OCI-LY7 (cell line): ENCODE results near the gene UBE2J2. TPM values are rescaled to one million over a fixed set of nuclear protein-coding genes. Genes with fewer than 3 reads are reported as not detected.

Experiments
- BruUV-seq: library from RNA; stranded (reverse); fragments of 400-500 nt; replicated peaks from 2 replicates; lab custom pipeline; 2021; lab: Mats Ljungman, UMichigan
- CTCF ChIA-PET: fragments of 300-600 bp; sonication (Branson Sonifier 250); formaldehyde crosslinking; loops from one replicate; lab custom pipeline; 2022; ENCODE audit warnings: antibody characterized with exemption; ENCODE audit not compliant: unreplicated experiment; lab: Charles Lee
- POLR2A ChIA-PET: fragments of 300-600 bp; sonication (Branson Sonifier 250); formaldehyde crosslinking; loops from one replicate; lab custom pipeline; 2022; ENCODE audit warnings: antibody characterized with exemption; lab: Charles Lee
- DNase-seq: peaks from one replicate; pipeline ENCODE4 v3.0.0-alpha.2; 2015; ENCODE audit warnings: low spot score
- H2AFZ ChIP-seq: fragments of 200-600 bp; sonication (generic), shearing (Covaris generic); 2 replicates; pipeline ENCODE4 v1.6.1; 2014; ENCODE audit warnings: mild to moderate bottlenecking, antibody characterized with exemption, low read length, moderate library complexity
- H3K27ac ChIP-seq: fragments of 200-600 bp; sonication (generic); 2 replicates; pipeline ENCODE4 v1.5.1; 2014; ENCODE audit warnings: mixed run types, low read depth, mild to moderate bottlenecking, moderate library complexity, low read length, inconsistent platforms; ENCODE audit not compliant: poor library complexity, severe bottlenecking
- H3K36me3 ChIP-seq: fragments of 200-600 bp; sonication (generic); 2 replicates; pipeline ENCODE4 v1.6.1; 2014; ENCODE audit warnings: mild to moderate bottlenecking, antibody characterized with exemption, low read length, moderate library complexity, mixed read lengths; ENCODE audit not compliant: insufficient read depth
- H3K4me1 ChIP-seq: fragments of 200-600 bp; sonication (generic); 2 replicates; pipeline ENCODE4 v1.5.1; 2014; ENCODE audit warnings: mild to moderate bottlenecking, low read length; ENCODE audit not compliant: insufficient read depth, poor library complexity, severe bottlenecking
- H3K4me2 ChIP-seq: fragments of 200-600 bp; sonication (generic); 2 replicates; pipeline ENCODE4 v1.6.1; 2014; ENCODE audit warnings: mild to moderate bottlenecking, low read length
- H3K4me3 ChIP-seq: fragments of 200-600 bp; sonication (generic); 2 replicates; pipeline ENCODE4 v1.5.1; 2014; ENCODE audit warnings: mild to moderate bottlenecking, low read depth, low read length; ENCODE audit not compliant: poor library complexity, severe bottlenecking
- H3K79me2 ChIP-seq: fragments of 200-600 bp; sonication (generic); 2 replicates; pipeline ENCODE4 v1.6.1; 2016; ENCODE audit warnings: low read depth, mild to moderate bottlenecking, low read length, moderate library complexity, mixed read lengths; ENCODE audit not compliant: insufficient read depth
- H3K9me2 ChIP-seq: fragments of 200-600 bp; sonication (generic); 2 replicates; pipeline ENCODE4 v1.6.1; 2016; ENCODE audit warnings: mild to moderate bottlenecking, low read length, mixed read lengths; ENCODE audit not compliant: insufficient read depth
- H3K9me3 ChIP-seq: fragments of 200-600 bp; sonication (generic); 2 replicates; pipeline ENCODE4 v1.6.1; 2014; ENCODE audit warnings: mild to moderate bottlenecking, mixed run types, low read length, mixed read lengths
- H4K20me1 ChIP-seq: fragments of 200-600 bp; sonication (generic); 2 replicates; pipeline ENCODE4 v1.6.1; 2014; ENCODE audit warnings: mild to moderate bottlenecking, antibody characterized with exemption, low read length, moderate library complexity, mixed read lengths; ENCODE audit not compliant: insufficient read depth
- EZH2phosphoT487 ChIP-seq: fragments of 200-600 bp; sonication (generic); IDR thresholded peaks from 2 replicates; pipeline ENCODE4 v1.6.1; 2018; ENCODE audit warnings: low read depth, borderline replicate concordance, mild to moderate bottlenecking, mixed run types, antibody characterized with exemption, low read length, moderate library complexity, mixed read lengths
- intact Hi-C: fragments of 100-400 bp; cut with micrococcal nuclease; formaldehyde crosslinking; loops from one replicate; pipeline ENCODE4 v1.10.0; 2022; ENCODE audit not compliant: unreplicated experiment
- total RNA-seq, 2 experiments: library from RNA; depleted of rRNA in 1 of 2; stranded (reverse); fragments of >200 nt in 1 of 2; shearing (Covaris generic) in 1 of 2; gene quantifications; 2 replicates each; pipeline ENCODE4 v1.2.3, GENCODE V29; 2014 to 2022
- TF ChIP-seq, protein P1 (sequence below): fragments of 200-600 bp; sonication (generic); conservative IDR thresholded peaks from 2 replicates; pipeline ENCODE4 v1.5.1; 2014; ENCODE audit warnings: mild to moderate bottlenecking, antibody characterized with exemption, low read length, moderate library complexity, mixed read lengths

Gene UBE2J2
- total RNA-seq, 2 experiments from 2014 or later, result 69.2 to 88.7 TPM

DNA sequence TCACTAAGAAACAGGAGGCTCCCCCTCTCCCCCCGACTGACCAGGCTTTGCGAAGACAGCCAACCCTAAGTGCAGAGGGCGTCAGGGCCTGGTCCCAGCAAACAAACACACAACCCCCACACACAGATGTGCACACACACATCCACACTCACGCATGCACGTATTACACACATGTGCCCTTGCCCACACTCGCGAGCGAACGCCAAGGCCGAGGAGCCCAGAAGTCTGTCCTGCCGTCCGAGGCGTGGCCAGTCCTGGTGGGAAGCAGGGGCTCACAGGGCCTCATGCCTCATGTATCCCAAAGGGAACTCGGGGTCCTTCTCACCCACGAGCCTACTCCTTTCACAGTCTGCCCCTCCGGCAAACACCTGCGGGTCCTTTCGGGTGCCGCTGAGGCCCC lies 43.9 kb downstream of the UBE2J2 start:
- intact Hi-C loops, result loop anchor here (1.0 to 10.0 kb wide), 3 partner anchors 78 to 195 kb away; partner anchors contain the start of genes ACAP3 and PUSL1
- Histone ChIP-seq H3K79me2 (peaks cover 53% of the 10 kb centered on the region), H3K4me2 (peak overlapping the region; percentile 99), H3K9me2 (no peaks in the 10 kb centered on the region), H3K36me3 (peaks cover 52% of the 10 kb centered on the region), H3K4me1 (peaks cover 28% of the 10 kb centered on the region), H4K20me1 (no peaks in the 10 kb centered on the region), H3K27ac (no peak overlapping the region), H3K9me3 (no peaks in the 10 kb centered on the region), H2AFZ (no peak overlapping the region), H3K4me3 (no peak overlapping the region)
- POLR2A ChIA-PET, result no interaction called here
- no peak for DNase-seq
- CTCF ChIA-PET, result no interaction called here
- no TSS peak for BruUV-seq
- no peak for TF ChIP-seq EZH2phosphoT487
- TF ChIP-seq, protein P1, sequence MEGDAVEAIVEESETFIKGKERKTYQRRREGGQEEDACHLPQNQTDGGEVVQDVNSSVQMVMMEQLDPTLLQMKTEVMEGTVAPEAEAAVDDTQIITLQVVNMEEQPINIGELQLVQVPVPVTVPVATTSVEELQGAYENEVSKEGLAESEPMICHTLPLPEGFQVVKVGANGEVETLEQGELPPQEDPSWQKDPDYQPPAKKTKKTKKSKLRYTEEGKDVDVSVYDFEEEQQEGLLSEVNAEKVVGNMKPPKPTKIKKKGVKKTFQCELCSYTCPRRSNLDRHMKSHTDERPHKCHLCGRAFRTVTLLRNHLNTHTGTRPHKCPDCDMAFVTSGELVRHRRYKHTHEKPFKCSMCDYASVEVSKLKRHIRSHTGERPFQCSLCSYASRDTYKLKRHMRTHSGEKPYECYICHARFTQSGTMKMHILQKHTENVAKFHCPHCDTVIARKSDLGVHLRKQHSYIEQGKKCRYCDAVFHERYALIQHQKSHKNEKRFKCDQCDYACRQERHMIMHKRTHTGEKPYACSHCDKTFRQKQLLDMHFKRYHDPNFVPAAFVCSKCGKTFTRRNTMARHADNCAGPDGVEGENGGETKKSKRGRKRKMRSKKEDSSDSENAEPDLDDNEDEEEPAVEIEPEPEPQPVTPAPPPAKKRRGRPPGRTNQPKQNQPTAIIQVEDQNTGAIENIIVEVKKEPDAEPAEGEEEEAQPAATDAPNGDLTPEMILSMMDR, result no peak

DNA sequence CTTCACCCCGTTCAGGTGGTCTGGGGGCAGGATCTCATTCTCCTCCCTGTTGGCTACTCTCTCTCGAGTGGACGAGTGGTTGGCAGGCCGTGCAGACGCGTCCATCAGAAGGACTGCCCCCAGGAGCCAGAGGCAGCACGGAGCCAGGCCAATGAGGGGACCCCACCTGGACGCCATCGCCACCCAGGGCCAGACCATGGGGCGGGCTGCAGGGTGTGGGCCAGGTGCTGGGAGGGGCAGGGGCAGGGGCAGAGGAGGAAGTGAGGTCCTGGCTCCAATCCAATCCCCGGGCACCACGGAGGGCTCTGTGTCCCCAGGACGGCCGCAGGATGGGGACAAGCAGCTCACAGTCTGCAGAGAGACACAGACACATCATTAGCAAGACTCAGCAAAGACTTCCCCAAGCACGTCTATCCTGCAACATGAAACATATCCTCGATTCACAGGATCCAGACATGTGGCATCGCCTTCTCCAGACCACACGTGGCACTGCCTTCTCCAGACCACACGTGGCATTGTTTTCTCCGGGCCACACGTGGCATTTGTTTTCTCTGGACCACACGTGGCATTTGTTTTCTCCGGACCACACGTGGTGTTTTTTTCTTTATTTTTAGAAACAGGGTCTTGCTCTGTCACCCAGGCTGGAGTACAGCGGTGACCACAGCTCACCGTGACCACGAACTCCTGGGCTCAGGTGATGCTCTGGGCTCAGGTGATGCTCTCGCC lies 44.9 kb downstream of the UBE2J2 start:
- Histone ChIP-seq H3K27ac (no peak overlapping the region), H3K36me3 (peaks cover 60% of the 10 kb centered on the region), H3K4me3 (no peak overlapping the region), H3K4me2 (peak overlapping the region; percentile 99; the same call in 1 of the 2 replicates), H3K9me2 (no peaks in the 10 kb centered on the region), H4K20me1 (no peaks in the 10 kb centered on the region), H3K9me3 (no peaks in the 10 kb centered on the region), H3K79me2 (peaks cover 43% of the 10 kb centered on the region), H3K4me1 (peaks cover 27% of the 10 kb centered on the region), H2AFZ (no peak overlapping the region)
- ChIA-PET POLR2A (no interaction called here), CTCF (no interaction called here)
- no TSS peak for BruUV-seq
- TF ChIP-seq, protein P1, result no peak
- no peak for TF ChIP-seq EZH2phosphoT487
- DNase-seq, result no peak
- intact Hi-C loops, result no loop called here

DNA sequence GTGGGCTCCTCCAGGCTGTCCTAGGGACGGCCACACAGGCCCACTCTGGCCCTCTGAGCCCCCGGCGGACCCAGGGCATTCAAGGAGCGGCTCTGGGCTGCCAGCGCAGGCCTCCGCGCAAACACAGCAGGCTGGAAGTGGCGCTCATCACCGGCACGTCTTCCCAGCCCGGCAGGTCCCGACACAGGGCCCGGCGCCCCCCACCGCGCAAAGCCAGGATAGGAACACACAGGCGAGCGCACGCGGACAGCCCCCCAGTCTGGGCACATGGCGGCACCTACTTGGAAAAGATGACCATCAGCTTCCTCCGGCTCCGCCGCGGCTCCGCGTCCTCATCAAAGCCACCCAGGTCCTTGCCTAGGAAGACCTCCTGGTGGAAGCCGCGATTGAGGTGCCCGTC lies 45.5 kb downstream of the UBE2J2 start:
- CTCF ChIA-PET, result no interaction called here
- Histone ChIP-seq H3K4me3 (no peak overlapping the region), H3K36me3 (peaks cover 63% of the 10 kb centered on the region), H3K27ac (no peak overlapping the region), H3K9me2 (no peaks in the 10 kb centered on the region), H3K4me2 (no peak overlapping the region), H2AFZ (no peak overlapping the region), H4K20me1 (no peaks in the 10 kb centered on the region), H3K79me2 (peaks cover 37% of the 10 kb centered on the region), H3K9me3 (no peaks in the 10 kb centered on the region), H3K4me1 (peaks cover 21% of the 10 kb centered on the region)
- intact Hi-C loops, result no loop called here
- BruUV-seq, result no TSS peak
- no peak for TF ChIP-seq EZH2phosphoT487
- TF ChIP-seq, protein P1, result no peak
- POLR2A ChIA-PET, result no interaction called here
- DNase-seq, result no peak
